DMS153 treated with DMSO at 0.1 percent for 48 hours (cell line): ENCODE results near the gene VGF.
"Not testable (repeated sequence)": the region's sequence is repeated elsewhere in the genome, so short reads cannot be mapped to it uniquely, and the experiment has no call there.

ENCODE experiments used
- DNase-seq: peaks from one replicate; lab custom pipeline; 2025; ENCODE audit not compliant: unreplicated experiment; lab: John Stamatoyannopoulos, UW

VGF gene

DNA sequence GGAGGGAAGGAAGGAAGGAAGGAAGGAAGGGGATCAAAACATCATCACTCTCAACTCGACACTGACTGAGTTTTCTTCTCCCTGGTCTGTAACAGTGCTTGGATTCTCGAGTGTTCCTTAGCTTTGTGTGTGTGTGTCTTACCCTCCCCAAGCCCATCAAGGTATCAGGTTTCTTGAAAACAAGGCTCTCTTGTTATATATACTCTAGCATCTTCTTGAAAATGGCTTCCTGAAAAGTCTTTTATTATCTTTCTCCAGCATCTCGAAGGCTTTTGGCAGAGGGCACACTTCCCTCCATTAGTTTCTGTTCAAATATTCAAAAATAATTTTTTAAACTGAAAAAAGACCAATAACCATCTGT lies 25.1 kb downstream of the VGF start:
- no peak for DNase-seq

DNA sequence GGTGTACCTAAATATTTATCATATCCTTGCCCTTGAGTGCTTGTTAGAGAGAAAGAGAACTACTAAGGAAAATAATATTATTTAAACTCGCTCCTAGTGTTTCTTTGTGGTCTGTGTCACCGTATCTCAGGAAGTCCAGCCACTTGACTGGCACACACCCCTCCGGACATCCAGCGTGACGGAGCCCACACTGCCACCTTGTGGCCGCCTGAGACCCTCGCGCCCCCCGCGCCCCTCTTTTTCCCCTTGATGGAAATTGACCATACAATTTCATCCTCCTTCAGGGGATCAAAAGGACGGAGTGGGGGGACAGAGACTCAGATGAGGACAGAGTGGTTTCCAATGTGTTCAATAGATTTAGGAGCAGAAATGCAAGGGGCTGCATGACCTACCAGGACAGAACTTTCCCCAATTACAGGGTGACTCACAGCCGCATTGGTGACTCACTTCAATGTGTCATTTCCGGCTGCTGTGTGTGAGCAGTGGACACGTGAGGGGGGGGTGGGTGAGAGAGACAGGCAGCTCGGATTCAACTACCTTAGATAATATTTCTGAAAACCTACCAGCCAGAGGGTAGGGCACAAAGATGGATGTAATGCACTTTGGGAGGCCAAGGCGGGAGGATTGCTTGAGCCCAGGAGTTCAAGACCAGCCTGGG lies 27.0 kb downstream of the VGF start:
- peak; percentile 62 for DNase-seq

DNA sequence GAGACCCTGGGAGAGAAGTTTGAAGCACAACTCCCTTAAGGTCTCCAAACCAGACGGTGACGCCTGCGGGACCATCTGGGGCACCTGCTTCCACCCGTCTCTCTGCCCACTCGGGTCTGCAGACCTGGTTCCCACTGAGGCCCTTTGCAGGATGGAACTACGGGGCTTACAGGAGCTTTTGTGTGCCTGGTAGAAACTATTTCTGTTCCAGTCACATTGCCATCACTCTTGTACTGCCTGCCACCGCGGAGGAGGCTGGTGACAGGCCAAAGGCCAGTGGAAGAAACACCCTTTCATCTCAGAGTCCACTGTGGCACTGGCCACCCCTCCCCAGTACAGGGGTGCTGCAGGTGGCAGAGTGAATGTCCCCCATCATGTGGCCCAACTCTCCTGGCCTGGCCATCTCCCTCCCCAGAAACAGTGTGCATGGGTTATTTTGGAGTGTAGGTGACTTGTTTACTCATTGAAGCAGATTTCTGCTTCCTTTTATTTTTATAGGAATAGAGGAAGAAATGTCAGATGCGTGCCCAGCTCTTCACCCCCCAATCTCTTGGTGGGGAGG lies 27.6 kb downstream of the VGF start:
- DNase-seq: no peak

DNA sequence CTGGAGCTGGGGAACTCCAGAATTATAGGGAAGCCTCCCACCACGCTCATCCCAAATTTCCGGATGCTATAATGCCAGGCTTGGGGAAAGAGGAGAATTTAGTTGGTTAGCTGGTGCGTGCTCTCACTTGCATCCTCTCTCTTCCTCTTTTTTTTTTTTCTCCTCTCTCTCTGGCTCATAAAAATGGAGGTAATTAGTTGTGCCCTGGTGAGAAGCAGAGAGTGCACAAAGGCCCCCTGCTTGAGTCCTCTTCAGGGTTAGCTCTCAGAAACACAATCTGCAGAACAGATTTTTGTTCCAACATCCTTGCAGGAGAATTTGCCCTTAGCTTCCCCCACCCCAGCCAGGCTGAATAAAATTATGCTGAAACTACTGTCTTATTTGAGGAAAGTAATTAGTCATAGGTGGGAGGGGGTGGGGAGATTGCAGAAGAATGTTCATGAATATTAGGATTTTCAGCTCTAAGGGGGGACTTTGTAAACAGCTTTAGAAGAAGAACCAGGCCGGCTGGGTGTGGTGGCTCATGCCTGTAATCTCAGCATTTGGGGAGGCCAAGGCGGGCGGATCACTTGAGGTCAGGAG lies 30.9 kb downstream of the VGF start:
- no peak for DNase-seq

DNA sequence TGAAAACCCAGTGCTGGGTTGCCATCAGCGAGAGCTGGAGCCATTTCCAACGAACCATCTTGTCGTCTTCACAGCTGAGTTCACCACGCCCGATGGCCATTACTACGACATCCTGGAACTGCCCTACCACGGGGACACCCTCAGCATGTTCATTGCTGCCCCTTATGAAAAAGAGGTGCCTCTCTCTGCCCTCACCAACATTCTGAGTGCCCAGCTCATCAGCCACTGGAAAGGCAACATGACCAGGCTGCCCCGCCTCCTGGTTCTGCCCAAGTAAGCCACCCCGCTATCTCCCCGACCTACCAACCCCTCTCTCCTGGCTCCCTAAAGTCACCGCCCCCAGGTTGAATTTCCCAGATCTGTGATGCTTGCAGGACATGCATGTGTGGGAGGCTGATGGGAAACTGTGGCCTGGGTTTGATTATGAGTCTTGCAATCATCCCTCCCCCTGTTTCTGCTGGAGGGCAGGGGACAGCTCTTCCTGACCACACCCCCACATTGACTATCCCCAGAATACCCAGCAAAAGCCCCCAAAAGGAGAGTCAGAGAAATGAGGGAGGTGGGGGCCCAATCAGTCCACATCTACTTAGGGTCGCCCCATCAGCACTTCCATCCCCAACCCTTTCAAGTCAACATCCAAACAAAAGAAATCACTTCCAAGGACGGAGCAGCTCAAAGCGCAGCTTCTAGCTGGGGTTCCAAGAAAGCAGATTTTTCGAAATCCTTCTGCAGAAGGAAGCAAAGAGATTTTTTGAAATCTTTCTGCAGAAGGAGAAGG lies 31.6 kb downstream of the VGF start:
- no peak for DNase-seq

DNA sequence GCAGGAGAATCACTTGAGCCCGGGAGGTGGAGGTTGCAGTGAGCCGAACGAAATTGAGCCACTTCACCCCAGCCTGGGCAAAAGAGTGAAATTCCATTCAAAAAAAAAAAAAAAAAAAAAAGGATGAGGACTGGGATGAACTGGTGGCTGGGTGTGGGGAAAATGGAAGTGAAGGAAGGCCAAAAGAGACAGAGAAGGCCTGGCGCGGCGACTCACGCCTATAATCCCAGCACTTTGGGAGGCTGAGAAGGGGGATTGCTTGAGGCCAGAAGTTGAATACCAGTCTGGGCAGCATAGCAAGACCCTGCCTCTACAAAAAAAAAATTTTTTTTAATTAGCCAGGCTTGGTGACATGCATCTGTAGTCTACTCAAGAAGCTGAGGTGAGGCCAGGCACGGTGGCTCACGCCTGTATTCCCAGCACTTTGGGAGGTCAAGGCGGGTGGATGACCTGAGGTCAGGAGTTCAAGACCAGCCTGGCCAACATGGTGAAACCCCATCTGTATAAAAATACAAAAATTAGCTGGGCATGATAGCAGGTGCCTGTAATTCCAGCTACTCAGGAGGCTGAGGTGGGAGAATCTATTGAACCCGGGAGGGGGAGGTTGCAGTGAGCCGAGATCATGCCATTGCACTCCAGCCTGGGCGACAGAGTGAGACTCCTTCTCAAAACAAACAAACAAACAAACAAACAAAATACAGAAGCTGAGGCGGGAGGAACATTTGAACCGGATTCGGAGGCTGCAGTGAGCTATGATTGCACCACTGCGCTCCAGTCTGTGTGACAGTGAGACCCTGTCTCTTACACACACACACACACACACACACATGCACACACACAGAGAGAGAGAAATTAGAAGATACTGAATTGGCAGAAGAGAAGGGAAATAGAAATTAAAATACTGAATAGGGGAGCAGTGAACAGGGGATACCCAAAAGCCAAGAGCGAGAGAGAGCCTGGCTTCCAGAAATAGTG lies 32.5 kb downstream of the VGF start:
- not testable (repeated sequence) for DNase-seq

DNA sequence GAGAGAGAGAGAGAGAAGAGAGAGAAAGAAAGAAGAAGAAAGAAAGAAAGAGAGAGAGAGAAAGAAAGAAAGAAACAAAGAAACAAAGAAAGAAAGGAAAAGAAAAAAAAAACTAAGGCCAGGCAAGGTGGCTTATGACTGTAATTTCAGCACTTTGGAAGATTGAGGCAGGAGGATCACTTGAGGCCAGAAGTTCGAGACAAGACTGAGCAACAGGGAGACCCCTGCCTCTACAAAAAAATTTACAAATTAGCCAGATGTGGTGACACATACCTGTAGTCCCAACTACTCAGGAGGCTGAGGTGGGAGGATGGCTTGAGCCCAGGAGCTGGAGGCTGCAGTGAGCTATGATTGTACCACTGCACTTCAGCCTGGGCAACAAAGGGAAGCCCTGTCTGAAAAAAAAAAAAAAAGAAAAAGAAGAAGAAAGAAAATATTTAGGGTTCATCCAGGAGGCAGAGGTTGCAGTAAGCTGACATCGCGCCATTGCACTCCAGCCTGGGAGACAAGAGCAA lies 35.7 kb downstream of the VGF start:
- no peak for DNase-seq

DNA sequence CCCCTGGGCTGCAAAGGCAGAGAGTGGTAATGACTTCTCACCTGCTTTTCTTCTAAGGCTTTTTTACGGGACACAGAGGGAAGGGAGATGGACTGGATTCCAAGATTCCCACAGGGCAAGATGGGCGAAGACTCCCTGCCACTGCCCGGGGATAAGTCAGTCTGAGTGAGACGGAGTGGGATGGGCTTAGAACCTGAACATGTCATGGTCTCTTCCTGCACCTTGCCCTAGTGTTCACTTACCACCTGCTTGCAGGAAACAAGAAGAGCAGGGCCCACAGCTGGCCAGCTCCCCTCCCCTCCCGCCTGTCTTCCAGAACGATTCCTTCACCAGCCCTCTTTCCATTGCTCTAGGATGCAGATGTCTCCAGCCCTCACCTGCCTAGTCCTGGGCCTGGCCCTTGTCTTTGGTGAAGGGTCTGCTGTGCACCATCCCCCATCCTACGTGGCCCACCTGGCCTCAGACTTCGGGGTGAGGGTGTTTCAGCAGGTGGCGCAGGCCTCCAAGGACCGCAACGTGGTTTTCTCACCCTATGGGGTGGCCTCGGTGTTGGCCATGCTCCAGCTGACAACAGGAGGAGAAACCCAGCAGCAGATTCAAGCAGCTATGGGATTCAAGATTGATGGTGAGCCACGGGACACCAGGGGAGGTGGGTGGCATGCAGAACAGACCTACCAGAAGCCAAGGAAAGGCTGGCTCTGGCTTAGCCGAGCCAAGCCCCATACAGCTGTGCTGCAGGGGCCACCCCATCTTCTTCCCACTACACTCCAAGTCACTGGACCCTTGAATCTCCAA lies 37.1 kb downstream of the VGF start:
- no peak for DNase-seq

DNA sequence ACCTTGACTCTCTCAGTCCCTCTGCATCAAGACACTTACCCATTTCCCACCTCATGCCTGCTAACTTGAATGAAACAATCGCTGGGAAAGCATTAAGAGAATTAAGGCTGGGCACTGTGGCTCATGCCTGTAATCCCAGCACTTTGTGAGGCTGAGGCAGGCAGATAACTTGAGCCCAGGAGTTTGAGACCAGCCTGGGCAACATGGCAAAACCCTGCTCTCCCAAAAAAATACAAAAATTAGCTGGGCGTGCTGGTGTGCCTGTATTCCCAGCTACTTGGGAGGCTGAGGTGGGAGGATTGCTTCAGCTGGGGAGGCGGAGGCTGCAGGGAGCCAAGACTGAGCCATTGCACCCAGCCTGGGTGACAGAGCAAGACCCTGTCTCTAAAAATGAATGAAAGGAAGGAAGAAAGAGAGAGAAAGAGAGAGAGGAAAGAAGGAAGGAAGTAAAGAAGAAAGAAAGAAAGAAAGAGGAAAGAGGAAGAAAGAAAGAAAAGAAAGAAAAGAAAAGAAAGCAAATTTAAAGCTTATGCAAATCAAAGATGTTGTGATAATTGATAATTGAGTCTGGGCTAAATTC lies 37.8 kb downstream of the VGF start:
- DNase-seq: no peak

DNA sequence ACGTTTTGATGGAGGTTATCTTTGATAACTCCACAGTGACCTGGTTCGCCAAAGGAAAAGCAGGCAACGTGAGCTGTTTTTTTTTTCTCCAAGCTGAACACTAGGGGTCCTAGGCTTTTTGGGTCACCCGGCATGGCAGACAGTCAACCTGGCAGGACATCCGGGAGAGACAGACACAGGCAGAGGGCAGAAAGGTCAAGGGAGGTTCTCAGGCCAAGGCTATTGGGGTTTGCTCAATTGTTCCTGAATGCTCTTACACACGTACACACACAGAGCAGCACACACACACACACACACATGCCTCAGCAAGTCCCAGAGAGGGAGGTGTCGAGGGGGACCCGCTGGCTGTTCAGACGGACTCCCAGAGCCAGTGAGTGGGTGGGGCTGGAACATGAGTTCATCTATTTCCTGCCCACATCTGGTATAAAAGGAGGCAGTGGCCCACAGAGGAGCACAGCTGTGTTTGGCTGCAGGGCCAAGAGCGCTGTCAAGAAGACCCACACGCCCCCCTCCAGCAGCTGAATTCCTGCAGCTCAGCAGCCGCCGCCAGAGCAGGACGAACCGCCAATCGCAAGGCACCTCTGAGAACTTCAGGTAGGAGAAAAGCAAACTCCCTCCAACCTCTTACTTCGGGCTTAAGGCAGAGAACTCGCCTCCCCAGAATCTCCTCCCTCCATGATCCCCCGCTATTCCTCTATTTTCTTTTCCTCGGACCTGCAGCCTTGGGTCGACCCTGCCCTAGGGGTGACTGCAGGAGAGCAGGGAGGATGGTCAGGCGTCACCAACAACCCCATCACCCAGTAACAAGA lies 38.5 kb downstream of the VGF start, which contains the start of gene SERPINE1:
Gene SERPINE1, plus strand, starts transcription at position 454 of the 809 bp plus-strand sequence. CDS start 1,290 bp downstream, outside the sequence.
- DNase-seq: peak; percentile 45

DNA sequence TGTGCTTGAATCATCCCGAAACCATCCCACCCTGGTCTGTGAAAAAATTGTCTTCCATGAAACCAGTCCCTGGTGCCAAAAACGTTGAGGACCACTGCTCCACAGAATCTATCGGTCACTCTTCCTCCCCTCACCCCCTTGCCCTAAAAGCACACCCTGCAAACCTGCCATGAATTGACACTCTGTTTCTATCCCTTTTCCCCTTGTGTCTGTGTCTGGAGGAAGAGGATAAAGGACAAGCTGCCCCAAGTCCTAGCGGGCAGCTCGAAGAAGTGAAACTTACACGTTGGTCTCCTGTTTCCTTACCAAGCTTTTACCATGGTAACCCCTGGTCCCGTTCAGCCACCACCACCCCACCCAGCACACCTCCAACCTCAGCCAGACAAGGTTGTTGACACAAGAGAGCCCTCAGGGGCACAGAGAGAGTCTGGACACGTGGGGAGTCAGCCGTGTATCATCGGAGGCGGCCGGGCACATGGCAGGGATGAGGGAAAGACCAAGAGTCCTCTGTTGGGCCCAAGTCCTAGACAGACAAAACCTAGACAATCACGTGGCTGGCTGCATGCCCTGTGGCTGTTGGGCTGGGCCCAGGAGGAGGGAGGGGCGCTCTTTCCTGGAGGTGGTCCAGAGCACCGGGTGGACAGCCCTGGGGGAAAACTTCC lies 39.2 kb downstream of the VGF start:
- no peak for DNase-seq

DNA sequence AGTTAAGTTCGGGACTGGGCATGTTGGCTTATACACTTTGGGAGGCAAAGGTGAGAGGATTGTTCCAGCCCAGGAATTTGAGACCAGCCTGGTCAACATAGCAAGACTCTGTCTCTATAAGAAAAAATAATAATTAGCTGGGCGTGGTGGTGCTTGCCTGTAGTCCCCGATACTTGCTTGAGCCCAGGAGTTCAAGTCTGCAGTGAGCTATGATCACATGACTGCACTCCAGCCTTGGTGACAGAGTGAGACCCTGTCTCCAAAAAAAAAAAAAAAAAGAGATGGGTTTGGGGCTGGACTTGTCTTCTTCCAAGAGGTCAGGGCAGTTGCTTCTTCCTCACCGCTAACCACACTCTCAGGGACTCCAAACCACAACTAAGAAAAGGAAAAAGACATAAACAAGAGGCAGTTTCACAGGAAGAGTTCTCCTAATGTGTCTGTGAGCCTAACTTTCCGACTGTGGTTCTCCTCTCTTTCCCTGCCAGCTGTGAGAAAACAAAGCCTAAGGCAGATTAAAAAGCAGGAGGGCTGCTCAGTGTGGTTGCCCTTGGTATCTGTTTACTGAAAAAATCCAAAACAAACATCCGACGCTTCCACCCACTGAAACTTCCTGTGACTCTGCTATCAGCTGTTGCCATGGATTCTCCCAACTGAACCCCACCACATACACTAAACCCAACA lies 40.9 kb downstream of the VGF start:
- peak; percentile 5 for DNase-seq

DNA sequence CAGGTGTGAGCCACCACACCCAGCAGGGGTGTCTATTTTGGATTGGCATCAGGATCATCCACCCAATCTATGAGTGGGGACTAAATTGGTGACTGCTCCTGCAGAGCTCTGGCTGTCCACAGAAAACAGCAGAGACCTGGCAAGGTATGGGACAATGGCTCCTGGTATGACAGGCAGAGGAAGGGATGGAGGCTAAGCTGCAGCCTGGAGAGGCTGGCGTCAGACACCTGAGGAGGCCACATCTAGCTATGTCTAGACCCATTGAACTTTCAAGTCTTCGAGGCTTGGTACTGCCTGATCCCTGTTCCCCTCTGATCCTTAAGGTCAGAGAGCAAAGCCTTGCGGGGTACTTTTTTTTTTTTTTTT lies 41.7 kb downstream of the VGF start:
- DNase-seq: no peak

DNA sequence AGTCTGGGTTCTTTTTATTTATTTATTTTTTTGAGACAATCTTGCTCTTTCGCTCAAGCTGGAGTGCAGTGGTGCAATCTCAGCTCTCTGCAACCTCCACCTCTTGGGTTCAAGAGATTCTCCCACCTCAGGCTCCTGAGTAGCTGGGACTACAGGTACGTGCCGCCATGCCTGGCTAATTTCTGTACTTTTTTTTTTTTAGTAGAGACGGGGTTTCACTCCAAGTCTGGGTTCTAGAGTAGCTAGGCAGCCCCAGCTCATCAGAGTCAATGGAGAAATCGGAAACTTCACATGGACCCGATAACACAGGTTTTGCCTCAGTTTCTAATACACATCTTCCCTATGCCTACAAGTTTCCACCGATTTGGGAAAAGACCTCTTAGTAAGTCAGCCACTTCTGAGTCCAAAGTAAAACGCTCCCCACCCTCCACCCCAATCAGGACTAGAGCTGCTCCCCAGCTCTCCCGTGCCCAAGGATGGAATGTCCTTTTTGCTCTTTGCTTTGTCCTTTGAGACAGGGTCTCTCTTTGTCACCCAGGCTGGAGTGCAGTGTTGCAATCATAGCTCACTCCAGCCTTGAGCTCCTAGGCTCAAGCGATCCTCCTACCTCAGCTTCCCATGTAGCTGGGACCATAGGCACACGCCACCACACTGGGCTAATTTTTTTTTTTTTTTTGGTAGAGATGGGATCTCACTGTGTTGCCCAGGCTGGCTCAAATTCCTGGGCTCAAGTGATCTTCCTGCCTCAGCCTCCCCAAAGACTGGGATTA lies 42.3 kb downstream of the VGF start:
- no peak for DNase-seq

DNA sequence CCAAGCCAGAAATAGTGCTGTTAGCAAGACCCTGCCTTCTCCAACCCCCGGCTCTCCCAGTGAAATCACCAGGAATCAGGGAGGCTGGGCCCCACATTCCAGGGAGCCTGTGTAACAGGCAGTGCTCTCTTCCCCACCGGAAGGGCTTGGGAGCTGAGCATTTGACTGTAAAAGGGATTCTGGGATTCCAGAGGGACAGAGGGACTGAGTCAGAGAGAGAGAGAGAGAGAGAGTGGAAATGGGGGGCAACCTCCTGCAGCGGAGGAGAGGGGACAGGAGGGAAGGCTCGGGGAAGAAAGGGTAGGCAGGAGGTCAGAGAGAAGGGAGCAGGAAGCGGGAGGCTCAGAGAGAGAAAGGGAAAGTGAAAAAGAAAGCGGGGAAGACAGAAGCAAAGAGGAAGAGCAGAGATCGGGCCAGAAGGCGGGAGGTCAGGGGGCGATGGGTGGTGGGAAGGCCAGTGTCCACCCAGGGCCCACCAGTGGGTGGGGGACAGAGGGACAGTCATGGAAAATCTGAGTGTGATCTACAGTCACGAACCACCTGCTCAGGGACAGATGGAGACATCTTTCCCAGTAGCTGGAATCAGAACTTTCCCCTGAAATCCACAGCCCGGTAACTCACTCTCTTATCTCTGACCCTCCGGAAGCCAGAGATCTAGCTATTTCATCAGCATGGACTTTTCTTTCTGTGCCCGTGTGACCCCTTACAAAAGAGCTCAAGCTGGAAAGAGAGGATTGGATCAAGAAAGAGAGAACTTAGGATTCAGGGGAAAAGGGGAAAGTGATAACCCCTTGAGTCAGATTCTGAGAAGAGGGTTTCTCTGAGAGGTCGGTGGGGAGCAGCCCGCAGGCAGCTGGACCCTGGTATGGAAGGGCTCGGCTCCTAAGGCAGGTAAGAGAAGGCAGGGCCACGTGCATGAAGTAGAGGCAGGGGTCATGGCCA lies 43.1 kb downstream of the VGF start:
- no peak for DNase-seq

DNA sequence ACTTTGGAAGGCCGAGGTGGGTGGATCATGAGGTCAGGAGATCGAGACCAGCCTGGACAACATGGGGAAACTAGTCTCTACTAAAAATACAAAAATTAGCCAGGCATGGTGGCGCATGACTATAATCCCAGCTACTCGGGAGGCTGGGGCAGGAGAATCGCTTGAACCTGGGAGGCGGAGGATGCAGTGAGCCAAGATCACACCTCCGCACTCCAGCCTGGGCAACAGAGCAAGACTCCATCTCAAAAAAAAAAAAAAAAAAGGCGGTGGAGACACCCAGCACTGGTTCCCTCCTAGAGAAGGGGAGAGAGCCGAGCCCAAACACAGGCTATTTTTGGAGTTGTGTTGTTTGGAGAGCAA lies 43.8 kb downstream of the VGF start:
- not testable (repeated sequence) for DNase-seq
